SKM-1 (cell line): ENCODE measurements around the gene ETNK1.
"Not testable (repeated sequence)": the region's sequence is repeated elsewhere in the genome, so short reads cannot be mapped to it uniquely, and the experiment has no call there.

ENCODE experiments used
- DNase-seq: peaks from one replicate; lab custom pipeline; 2025; ENCODE audit not compliant: unreplicated experiment; lab: John Stamatoyannopoulos, UW

ETNK1 gene

GRCh38 chr12:22687361-22688076 is 62.5 kb downstream of the ETNK1 start:
- DNase-seq: no peak

- no peak for DNase-seq
Measured at GRCh38 chr12:22689876-22690275, 64.9 kb downstream of the ETNK1 start.

GRCh38 chr12:22691319-22691718 is 66.3 kb downstream of the ETNK1 start:
- DNase-seq: no peak

GRCh38 chr12:22692467-22692866 is 67.5 kb downstream of the ETNK1 start:
- DNase-seq: not testable (repeated sequence)

- no peak for DNase-seq
Measured at GRCh38 chr12:22692964-22693555, 68.1 kb downstream of the ETNK1 start.

- DNase-seq: no peak
Measured at GRCh38 chr12:22698576-22698975, 73.6 kb downstream of the ETNK1 start.

- DNase-seq: not testable (repeated sequence)
Measured at GRCh38 chr12:22699705-22700104, 74.7 kb downstream of the ETNK1 start.

- no peak for DNase-seq
Measured at GRCh38 chr12:22700106-22700505, 75.1 kb downstream of the ETNK1 start.

- DNase-seq: not testable (repeated sequence)
Measured at GRCh38 chr12:22701216-22701809, 76.3 kb downstream of the ETNK1 start.

- no peak for DNase-seq
Measured at GRCh38 chr12:22702690-22703089, 77.7 kb downstream of the ETNK1 start.

GRCh38 chr12:22709292-22709691 is 84.3 kb downstream of the ETNK1 start:
- no peak for DNase-seq

- DNase-seq: no peak
Measured at GRCh38 chr12:22712083-22712482, 87.1 kb downstream of the ETNK1 start.

- DNase-seq: no peak
Measured at GRCh38 chr12:22715254-22715653, 90.3 kb downstream of the ETNK1 start.

GRCh38 chr12:22719745-22720144 is 94.8 kb downstream of the ETNK1 start:
- DNase-seq: no peak

GRCh38 chr12:22722081-22722480 is 97.1 kb downstream of the ETNK1 start:
- no peak for DNase-seq

- no peak for DNase-seq
Measured at GRCh38 chr12:22722779-22723178, 97.8 kb downstream of the ETNK1 start.

GRCh38 chr12:22728987-22729386 is 104.0 kb downstream of the ETNK1 start:
- DNase-seq: no peak

- no peak for DNase-seq
Measured at GRCh38 chr12:22729431-22729956, 104.5 kb downstream of the ETNK1 start.

GRCh38 chr12:22729957-22730443 is 105.0 kb downstream of the ETNK1 start:
- DNase-seq: no peak

GRCh38 chr12:22731236-22731635 is 106.3 kb downstream of the ETNK1 start:
- DNase-seq: no peak

GRCh38 chr12:22733756-22734155 is 108.8 kb downstream of the ETNK1 start:
- DNase-seq: no peak

GRCh38 chr12:22738945-22739344 is 114.0 kb downstream of the ETNK1 start:
- DNase-seq: no peak
